Uterine smooth muscle cell (primary cell): ENCODE results near the gene B4GALNT2. TPM values are rescaled to one million over a fixed set of nuclear protein-coding genes. Genes with fewer than 3 reads are reported as not detected.

Experiments
- total RNA-seq: library from RNA; depleted of rRNA; stranded (reverse); fragments of >200 nt; gene quantifications from 2 replicates; pipeline ENCODE4 v1.2.3, GENCODE V29; 2014

Gene B4GALNT2
- total RNA-seq = under 0.01 TPM in 1 of 2 replicates, not detected in the other

DNA sequence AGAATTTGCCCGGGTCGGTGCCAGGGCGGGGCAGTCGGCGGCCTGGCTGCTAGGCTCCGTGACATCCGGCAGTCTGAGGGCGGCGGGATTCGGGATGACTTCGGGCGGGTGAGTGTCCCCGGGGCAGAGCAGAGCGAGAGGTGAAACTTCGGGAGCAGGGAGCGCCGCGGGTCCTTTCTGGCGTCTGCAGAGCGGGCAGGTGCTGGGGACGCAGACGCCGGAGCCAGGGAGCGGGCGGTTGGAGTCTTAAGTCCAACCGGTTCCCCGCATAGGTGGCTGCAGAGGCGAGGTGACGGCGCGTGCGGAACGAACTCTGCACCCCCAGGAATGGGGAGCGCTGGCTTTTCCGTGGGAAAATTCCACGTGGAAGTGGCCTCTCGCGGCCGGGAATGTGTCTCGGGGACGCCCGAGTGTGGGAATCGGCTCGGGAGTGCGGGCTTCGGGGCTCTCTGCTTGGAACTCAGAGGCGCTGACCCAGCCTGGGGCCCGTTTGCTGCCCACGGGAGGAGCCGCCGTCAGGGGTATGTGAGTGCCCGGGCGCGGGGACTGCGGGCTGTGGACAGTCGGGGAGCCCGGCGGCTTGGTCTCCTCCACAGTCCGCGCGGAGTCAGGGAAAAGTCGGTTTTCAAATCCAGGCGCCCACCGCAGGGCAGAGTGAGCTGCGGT is at the start of gene B4GALNT2:
B4GALNT2 (plus strand) TSS at position 71 of the 666 bp plus-strand sequence; CDS start at position 95, 24 bp downstream.

DNA sequence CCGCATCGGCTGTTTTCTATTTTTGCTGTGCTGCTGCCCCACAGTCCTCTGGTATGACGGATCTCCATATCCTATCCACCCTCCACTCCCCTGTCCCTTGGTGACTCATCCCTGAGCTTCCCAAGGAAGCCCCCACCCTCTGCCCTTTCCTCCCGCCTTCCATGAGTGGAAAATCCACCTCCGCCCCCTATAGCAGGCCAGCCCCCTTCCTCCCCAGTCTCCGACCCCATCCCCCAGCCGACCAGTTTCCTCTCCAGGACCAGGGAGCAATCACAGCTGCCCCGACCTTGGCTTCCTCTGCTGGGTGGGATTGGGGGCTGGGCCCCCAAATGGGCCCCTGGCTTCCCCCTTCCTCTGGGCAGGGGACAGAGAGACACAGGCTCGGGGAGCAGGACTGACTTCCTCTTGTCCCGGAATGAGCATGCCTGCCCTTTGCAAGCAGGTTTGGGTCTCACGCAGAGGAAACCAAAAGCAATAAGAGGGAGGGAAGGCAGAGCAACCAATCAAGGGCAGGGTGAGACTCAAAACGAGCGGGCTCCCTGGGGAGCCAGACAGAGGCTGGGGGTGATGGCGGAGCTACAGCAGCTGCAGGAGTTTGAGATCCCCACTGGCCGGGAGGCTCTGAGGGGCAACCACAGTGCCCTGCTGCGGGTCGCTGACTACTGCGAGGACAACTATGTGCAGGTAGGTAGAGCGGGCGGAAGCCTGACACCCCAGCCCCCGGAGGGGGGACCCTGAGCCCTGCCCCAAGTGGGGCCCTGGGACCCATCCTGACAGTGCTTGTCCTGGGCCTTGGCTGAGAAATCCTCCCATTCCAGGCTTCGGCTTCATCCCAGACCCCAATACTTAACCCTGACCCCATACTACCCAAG is 77.8 kb downstream of the B4GALNT2 start, which contains the start of the genes ABI3 and GNGT2:
ABI3 (plus strand) TSS at position 550 of the 872 bp plus-strand sequence; CDS start at position 568, 18 bp downstream.
GNGT2 (minus strand) TSS at position 417 of the 872 bp plus-strand sequence. CDS start 3,152 bp downstream, outside the sequence.

Other genes with a start within 250 kb of the B4GALNT2 start
- gene ATP5MC1, start 240.0 kb upstream of the B4GALNT2 start, total RNA-seq = 36.5 and 45.2 TPM in 2 replicates
- gene UBE2Z, start 224.4 kb upstream of the B4GALNT2 start, total RNA-seq = 64.6 and 74.8 TPM in 2 replicates
- gene SNF8, start 187.9 kb upstream of the B4GALNT2 start, total RNA-seq = 110 and 124 TPM in 2 replicates
- not detected in 2 replicates for gene GIP, start 164.2 kb upstream of the B4GALNT2 start, total RNA-seq
- 0.44 and 0.62 TPM in 2 replicates for gene IGF2BP1, start 135.4 kb upstream of the B4GALNT2 start, total RNA-seq
- not detected in 2 replicates for gene GNGT2, start 77.8 kb downstream of the B4GALNT2 start, total RNA-seq
- 0.11 TPM in 1 of 2 replicates, not detected in the other for gene ABI3, start 77.9 kb downstream of the B4GALNT2 start, total RNA-seq
- gene PHOSPHO1, start 98.0 kb downstream of the B4GALNT2 start, total RNA-seq = not detected in 2 replicates
- gene ZNF652, start 229.5 kb downstream of the B4GALNT2 start, total RNA-seq = 6.9 and 7.5 TPM in 2 replicates